AG08395 (cell line): ENCODE data around the gene MAZ.
"Not testable (repeated sequence)": the region's sequence is repeated elsewhere in the genome, so short reads cannot be mapped to it uniquely, and the experiment has no call there.

Experiments used
- DNase-seq: peaks from one replicate; pipeline ENCODE4 v3.0.0; 2012; ENCODE audit warnings: mixed read lengths, low spot score

The MAZ gene

DNA sequence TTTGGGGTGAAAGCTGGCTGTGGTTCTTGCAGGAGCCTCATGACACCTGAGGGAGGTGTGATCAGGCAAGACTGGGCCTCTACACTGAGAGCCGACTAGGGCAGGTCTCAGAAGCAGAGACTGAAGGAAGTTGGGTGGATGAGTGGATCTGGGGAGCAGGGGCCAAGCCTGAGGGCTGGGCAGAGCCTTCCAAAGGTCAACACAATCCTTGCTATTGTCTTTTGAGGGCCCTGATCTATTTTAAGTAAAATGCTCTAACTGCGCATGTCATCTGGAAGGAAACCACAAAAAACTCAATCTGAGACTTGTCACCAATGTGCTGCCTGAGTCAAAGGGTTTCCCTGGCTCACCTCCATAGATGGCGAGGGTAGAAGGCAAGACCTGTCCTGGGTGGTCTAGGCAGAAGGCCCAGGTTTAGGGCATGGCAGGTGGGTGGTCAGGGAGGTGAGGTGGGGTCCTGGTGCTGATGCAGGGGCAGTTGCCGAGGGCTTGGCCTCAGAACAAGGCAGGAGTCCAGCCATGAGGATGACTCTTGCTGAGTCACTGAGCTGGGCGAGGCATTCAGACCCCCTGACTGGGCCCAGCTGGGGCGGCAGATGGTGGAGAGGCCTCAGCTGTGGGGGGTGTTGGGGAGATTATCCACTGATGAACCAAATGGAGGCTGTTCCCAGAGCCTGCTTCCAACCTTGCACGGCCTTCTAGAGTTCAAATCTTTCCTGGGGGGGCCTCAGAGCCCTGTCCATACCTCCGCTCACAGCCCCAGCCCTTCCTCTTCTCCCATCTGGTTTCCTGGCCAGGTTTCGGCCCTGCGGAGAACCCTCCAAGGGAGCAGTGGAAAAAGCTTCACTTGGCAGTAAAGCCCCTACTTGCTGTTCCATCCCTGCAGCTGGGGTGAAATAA is 19.1 kb downstream of the MAZ start:
- peak; percentile 83 for DNase-seq

DNA sequence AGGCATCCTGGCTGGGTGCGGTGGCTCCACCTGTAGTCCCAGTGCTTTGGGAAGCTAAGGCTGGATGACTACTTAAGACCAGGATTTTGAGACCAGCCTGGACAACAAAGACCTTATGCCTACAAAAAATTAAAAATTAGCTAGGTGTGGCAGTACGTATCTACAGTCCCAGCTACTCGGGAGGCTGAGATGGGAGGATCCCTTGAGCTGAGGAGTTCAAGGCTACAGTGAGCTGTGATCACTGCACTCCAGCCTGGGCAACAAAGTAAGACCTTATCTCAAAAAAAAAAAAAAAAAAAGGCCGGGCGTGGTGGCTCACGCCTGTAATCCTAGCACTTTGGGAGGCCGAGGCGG is 20.0 kb downstream of the MAZ start:
- no peak for DNase-seq

DNA sequence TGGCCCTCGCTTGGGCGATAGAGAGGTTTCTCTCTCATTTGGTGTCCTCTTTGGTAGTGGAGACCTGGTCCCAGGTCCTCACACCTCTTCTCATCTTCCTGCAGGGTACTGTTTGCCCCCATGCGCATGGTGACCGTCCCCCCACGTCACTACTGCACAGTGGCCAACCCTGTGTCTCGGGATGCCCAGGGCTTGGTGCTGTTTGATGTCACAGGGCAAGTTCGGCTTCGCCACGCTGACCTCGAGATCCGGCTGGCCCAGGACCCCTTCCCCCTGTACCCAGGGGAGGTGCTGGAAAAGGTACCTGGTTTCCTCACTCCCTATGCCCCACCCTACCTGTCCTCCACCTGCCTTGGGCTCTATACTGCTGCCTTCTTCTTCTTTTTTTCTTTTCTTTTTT is 24.4 kb downstream of the MAZ start:
- DNase-seq = no peak

DNA sequence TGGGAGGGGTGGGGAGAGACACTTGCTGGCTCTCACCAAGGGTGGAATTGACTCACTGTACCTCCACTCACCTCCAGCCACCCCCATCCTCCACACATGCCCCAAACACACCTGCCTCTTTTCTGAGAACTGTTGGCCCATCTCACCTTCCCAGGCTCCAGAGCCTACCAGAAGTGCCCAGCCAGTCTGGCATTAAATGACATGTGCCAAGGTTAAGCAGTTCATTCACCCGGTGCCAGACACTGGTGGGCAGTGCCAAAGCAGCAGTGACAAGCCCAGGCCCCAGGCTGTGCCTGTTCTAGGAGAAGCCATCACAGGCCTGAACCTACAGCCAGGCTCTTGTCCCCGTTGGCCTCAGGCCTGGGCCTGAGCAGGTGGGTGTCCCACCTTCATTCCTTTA is 25.2 kb downstream of the MAZ start:
- DNase-seq = no peak

DNA sequence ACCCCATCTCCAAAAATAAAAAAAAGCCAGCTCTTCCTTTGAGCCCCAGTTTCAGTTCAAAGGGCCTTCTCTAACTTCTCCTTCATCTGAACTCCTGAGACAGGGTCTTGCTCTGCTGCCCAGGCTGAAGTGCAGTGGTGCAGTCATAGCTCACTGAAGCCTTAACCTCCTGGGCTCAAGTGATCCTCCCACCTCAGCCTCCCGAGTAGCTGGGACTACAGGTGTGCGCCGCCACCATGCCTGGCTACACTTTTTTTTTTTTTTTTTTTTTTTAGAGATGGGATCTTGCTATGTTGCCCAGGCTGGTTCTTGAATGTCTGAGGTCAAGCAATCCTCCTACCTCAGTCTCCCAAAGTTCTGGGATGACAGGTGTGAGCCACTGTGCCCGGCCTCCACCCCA is 26.9 kb downstream of the MAZ start:
- not testable (repeated sequence) for DNase-seq

DNA sequence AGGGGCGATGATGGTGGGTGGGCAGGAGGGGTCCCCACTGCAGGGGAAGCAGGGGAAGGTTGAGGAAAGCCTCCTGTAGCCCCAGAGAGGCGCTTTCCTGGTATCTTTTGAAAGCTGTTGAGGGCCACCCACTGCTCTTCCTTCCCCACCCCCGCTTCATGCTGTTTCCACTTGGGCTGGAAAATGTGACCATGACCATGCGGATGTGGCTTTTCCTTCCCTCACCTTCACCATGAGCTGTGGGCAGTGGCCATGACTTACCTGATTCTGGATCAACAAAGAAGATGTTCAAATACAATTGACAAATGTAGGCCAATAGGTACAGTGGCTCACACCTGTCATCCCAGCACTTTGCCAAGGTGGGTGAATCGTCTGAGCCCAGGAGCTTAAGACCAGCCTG is 27.8 kb downstream of the MAZ start:
- no peak for DNase-seq

DNA sequence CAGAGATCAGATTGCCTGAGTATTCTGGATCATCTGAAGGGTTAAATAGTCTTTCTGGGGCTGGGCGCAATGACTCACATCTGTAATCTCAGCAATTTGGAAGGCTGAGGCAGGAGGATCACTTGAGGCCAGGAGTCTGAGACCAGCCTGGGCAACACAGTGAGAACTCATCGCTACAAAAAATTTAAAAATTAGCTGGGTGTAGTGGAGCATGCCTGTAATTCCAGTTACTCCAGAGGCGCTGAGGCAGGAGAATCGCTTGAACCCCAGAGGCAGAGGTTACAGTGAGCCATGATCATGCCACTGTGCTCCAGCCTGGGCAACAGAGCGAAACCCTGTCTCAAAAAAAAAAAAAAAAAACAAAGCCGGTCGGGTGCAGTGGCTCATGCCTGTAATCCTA is 29.6 kb downstream of the MAZ start:
- DNase-seq = no peak

DNA sequence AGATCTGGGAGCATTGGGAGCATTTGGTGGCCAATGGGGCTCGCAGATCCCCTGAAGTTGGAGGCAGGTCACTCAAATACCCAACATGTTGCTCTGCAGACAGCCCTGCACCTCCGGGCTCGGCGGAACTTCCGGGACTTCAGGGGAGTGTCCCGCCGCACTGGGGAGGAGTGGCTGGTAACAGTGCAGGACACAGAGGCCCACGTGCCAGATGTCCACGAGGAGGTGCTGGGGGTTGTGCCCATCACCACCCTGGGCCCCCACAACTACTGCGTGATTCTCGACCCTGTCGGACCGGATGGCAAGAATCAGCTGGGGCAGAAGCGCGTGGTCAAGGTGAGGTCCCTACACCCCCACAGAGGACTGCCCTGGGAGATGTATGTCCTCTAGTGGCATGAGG is 30.3 kb downstream of the MAZ start:
- DNase-seq = no peak

DNA sequence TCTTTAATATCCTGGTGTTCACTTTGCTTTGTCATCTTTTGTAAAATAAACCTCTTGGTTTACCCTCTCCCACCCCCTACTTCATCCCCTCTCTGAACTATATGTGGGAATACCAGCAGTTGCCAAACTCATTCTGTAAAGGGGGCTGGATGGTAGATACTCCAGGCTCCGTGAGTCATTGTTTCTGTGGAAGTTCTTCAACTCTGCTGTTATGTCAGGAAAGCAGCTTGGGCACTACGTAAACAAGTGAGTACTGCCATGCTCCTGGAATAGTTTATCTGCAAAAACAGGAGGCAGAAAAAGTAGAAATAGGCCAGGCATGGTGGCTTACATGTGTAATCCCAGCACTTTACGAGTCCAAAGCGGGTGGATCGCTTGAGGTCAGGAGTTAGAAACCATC is 31.5 kb downstream of the MAZ start:
- DNase-seq = no peak

DNA sequence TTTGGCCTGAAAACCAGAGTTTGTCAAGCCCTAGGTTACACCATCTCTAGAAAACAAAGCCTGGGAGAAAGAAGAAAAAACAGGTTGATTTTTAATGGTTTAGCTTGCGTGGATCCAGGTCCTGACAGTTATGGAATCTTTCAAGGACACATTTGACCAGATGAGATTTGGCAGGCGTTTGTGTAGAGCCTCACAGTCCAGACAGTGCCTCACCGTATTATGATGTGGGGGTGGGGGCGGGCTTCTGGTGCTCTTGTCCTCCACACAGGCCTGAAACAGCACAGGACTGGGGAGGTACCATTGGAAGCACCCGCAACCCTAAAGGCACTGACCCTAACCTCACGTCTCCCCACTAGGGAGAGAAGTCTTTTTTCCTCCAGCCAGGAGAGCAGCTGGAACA is 33.5 kb downstream of the MAZ start:
- DNase-seq = no peak

DNA sequence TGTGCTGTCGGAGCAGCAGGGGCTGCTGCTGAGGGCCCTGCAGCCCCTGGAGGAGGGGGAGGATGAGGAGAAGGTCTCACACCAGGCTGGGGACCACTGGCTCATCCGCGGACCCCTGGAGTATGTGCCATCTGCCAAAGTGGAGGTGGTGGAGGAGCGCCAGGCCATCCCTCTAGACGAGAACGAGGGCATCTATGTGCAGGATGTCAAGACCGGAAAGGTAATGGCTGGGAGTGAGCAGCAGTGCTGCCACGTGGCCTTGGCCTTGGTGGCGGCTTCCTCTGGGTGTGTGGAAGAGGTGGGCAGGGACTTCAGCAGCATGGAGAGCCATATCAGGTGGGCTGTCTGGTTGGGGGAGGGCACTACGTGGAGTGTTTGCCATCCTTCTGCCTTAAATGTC is 33.9 kb downstream of the MAZ start:
- DNase-seq = no peak

DNA sequence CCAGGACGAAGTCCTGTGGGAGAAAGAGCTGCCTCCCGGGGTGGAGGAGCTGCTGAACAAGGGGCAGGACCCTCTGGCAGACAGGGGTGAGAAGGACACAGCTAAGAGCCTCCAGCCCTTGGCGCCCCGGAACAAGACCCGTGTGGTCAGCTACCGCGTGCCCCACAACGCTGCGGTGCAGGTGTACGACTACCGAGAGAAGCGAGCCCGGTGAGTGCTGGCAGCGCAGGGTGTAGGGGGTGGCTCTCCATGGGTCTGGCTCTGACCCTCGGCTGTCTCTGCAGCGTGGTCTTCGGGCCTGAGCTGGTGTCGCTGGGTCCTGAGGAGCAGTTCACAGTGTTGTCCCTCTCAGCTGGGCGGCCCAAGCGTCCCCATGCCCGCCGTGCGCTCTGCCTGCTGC is 35.3 kb downstream of the MAZ start:
- DNase-seq = no peak

DNA sequence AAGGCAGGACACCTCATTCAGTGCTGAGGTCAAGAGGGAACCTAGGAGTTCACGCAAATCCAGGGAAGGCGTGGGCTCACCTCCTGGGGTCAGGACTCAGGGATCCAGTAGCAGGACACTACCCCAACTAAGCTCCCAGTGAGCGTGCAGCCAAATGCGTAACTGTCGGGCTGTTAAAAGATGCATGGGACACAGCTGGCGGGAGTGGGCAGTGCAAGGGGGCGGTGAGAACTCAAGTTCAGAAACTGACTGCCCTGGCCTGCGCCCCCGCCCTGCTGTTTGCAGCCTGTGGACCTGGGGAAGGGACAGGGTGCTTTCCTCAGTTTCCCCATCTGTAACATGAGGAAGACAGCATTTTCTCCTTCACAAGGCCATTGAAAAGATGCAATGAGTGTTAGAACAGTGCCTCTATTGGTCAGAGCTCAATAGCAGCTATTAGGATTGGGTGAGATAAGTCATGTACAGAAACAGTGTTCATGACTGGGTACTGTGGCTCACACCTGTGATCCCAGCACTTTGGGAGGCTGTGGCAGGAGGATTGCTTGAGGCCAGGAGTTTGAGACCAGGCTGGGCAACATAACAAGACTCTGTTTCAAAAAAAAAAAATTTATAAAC is 36.5 kb downstream of the MAZ start:
- no peak for DNase-seq

DNA sequence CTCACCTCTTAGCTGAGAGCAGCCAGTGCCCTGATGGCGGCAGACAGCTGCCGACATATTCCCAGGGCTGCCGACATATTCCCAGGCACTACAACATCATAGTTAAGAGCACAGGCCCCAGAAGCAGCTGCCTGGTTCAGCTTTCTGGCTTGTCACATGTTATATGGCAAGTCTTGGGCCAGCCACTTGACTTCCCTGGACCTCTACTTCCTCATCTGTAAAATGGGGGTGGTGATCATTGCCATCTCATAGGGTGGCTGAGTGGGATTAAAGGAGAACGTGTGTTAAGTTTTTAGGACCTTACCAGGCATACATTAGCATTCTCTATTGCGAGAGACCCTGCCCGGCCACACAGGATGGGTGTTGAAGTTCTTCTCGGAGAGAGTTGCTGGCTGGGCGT is 37.6 kb downstream of the MAZ start:
- DNase-seq = no peak

DNA sequence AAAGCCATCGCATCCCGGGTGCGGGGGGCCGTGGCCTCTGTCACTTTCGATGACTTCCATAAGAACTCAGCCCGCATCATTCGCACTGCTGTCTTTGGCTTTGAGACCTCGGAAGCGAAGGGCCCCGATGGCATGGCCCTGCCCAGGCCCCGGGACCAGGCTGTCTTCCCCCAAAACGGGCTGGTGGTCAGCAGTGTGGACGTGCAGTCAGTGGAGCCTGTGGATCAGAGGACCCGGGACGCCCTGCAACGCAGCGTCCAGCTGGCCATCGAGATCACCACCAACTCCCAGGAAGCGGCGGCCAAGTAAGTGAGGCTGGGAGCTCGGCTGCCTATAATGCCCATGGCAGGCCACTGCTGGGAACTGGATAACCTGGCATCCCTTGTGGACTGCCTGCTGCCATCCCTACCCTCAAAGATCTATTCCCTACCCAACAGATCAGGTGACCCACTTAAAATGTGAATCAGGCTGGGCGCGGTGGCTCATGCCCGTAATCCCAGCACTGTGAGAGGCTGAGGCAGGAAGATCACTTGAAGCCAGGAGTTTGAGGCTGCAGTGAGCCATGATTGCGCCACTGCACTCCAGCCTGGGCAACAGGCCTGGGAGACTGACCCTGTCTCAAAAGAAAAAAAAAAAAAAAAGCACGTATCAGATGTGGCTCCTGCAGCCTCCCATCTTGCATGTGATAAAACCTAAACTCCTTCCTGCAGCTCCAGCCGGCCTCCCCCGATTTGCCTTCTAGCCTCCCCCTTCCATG is 38.4 kb downstream of the MAZ start:
- DNase-seq = no peak

DNA sequence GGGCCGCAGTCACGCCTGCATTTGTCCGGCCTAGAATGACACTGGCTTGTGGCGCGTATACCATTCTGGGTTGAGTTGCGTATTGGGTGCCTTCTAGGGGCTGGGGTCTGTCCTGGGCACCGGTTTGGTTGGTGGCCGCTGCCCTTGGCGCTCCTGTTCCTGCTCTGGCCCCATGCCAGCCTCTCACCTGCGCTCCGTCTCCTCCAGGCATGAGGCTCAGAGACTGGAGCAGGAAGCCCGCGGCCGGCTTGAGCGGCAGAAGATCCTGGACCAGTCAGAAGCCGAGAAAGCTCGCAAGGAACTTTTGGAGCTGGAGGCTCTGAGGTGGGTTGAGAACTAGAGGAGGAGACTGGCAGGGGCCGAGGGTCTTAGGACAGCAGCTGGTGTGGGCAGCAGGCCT is 39.3 kb downstream of the MAZ start:
- no peak for DNase-seq

DNA sequence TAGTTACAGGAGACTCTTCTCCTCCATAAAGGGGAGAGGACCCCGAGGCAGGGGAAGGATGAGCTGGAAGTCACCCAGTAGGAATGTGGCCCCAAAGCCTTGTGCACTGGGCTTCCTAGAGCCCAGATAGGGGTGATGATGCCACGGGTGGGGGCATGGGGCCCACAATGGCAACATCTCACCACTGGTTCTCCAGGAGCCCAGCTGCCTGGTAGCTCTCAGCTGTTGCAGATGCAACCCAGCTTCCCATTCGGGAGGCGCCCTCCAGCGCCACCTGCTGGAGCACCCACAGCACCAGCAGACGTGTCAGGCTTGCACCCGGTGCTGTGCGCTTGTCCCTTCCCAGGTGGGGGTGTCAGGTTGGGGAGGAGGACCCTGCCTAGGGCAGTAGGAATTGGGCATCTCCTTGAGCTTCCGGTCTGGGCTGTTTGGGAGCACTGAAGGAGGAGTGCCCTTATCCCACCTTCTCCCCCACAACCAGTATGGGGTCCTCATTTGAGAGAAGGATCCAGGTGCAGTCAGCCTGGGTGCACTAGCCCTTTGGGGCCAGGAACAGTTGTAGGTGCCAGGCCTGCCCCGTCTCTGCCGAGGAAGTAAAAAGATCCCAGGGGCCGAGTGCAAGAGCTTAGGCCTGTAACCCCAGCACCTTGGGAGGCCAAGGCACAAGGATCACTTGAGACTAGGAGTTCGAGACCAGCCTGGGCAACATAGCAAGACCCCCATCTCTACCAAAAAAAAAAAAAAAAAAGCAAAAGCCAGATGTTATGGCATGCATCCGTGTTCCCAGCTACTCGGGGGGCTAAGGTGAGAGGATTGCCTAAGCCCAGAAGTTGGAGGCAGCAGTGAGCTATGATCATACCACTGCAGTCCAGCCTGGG is 42.3 kb downstream of the MAZ start:
- DNase-seq = peak; percentile 75

DNA sequence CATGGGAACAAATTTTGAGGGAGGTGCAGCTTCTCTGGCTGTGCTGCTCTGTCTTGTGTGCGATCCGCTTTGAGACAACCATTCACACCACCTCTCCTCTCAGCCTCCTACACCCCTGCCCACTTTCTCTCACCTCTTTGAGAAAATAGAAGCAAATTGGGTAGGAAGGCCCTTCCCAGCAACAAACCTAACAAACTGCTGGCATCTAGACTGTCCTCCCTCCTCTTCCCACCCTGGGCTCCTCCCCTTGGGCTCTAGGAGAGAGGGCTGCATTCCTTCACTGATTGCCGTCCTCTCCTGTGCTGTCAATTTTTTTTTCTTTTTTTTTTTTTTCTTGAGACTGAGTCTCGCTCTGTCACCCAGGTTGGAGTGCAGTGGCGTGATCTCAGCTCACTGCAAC is 43.2 kb downstream of the MAZ start:
- DNase-seq = no peak

DNA sequence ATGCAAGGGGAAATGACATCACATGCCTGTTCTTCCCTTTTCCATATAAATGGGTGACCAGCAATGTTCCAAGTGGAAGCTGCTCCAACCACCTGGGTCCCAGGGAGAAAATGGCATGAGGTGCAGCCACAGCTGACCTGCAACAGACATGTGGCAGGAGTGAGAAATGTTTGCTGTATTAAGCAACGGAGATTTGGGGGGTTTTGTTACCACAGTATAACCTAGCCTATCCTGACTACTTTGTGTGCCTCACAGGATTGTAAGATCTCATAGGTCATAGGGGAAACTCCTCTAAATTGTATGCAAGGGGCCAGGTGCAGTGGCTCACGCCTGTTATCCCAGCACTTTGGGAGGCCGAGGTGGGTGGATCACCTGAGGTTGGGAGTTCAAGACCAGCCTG is 44.7 kb downstream of the MAZ start:
- DNase-seq = no peak

DNA sequence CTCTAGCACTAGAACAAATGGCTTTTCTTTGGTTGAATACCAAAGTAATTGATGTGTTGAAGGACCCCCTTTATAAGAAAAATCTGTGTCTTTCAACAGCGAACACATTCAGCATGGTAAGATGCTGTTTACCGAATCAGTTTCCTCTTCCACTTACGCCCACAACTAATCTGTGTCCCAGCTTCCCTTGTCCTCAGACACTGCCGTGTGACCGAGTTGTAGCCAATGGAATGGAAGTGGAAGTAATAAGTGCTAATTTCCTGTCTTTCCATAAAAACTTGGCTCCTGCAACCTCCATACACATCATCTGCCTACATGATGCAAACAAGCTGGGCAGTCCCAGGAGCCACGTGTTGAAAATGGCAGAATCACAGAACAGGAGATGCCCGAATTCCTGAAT is 46.3 kb downstream of the MAZ start:
- peak; percentile 76 for DNase-seq

DNA sequence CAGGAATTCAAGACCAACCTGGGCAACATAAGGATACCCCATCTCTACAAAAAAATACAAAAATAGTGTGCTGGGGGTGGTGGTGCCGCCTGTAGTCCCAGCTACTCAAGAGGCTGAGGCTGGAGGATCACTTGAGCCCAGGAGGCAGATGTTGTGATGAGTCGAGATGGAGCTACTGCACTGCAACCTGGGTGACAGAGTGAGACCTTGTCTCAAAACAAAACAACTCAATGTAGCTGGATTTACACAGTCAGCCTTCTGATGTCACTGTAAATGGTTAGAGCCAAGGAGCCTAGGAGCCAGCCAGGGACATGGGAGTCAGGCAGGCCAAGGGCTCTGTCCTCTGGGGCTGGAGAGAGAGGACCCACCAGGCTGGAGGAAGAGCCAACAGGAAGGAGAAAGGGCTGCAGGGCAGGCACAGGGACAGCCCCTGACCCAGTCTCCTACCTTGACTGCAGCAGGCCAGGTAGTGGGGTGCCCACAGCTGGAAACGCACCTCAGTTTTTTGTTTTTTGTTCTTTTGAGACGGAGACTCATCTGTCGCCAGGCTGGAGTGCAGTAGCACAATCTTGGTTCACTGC is 48.3 kb downstream of the MAZ start:
- DNase-seq = no peak
